GM12874 (cell line): Measurements from ENCODE around the gene PCARE.

Experiments
- CTCF ChIP-seq: IDR thresholded peaks from 2 replicates; pipeline ENCODE4 v1.5.1; 2011; ENCODE audit warnings: low read depth, mild to moderate bottlenecking, control low read depth, low read length, moderate library complexity; ENCODE audit not compliant: insufficient read depth

Gene PCARE

GRCh38 chr2:29074411-29074810 is at the start of gene PCARE:
Gene PCARE, minus strand, starts transcription at chr2:29074523. Its CDS starts 262 bp downstream, at chr2:29074261.
- no peak for TF ChIP-seq CTCF

- TF ChIP-seq CTCF = no peak
These were observed 49.5 kb upstream of the PCARE start for GRCh38 chr2:29123617-29124349.

- no peak for TF ChIP-seq CTCF
These were observed 46.5 kb upstream of the PCARE start for GRCh38 chr2:29120846-29121245.

GRCh38 chr2:29119211-29119610 is 44.9 kb upstream of the PCARE start:
- TF ChIP-seq CTCF = no peak

GRCh38 chr2:29117636-29118303 is 43.4 kb upstream of the PCARE start:
- no peak for TF ChIP-seq CTCF

- TF ChIP-seq CTCF = no peak
These were observed 41.8 kb upstream of the PCARE start for GRCh38 chr2:29115797-29116781.
